GM10266 (cell line): ENCODE measurements around the gene MPHOSPH6.

Experiments
- DNase-seq: peaks from one replicate; pipeline ENCODE4 v3.0.0; 2012; ENCODE audit errors: extremely low spot score
- CTCF ChIP-seq: IDR thresholded peaks from 2 replicates; pipeline ENCODE4 v1.5.1; 2012; ENCODE audit warnings: mild to moderate bottlenecking, low read depth; ENCODE audit not compliant: control insufficient read depth, insufficient read depth; ENCODE audit errors: missing control alignments

MPHOSPH6 gene

GRCh38 chr16:82197540-82198240, 27.7 kb upstream of the MPHOSPH6 start:
- TF ChIP-seq CTCF, result no peak
- no peak for DNase-seq

- no peak for TF ChIP-seq CTCF
- no peak for DNase-seq
Measured at GRCh38 chr16:82195917-82196494, 26.0 kb upstream of the MPHOSPH6 start.

- TF ChIP-seq CTCF, result no peak
- no peak for DNase-seq
Measured at GRCh38 chr16:82194086-82194485, 24.1 kb upstream of the MPHOSPH6 start.

GRCh38 chr16:82192665-82193064, 22.6 kb upstream of the MPHOSPH6 start:
- no peak for DNase-seq
- no peak for TF ChIP-seq CTCF

- no peak for TF ChIP-seq CTCF
- DNase-seq, result no peak
Measured at GRCh38 chr16:82190386-82190785, 20.4 kb upstream of the MPHOSPH6 start.

- no peak for TF ChIP-seq CTCF
- DNase-seq, result peak; percentile 28
Measured at GRCh38 chr16:82187829-82188228, 17.8 kb upstream of the MPHOSPH6 start.

GRCh38 chr16:82185012-82185411, 15.0 kb upstream of the MPHOSPH6 start:
- TF ChIP-seq CTCF, result no peak
- no peak for DNase-seq
